ENCODE data around the gene PHACTR4.

The PHACTR4 gene

DNA sequence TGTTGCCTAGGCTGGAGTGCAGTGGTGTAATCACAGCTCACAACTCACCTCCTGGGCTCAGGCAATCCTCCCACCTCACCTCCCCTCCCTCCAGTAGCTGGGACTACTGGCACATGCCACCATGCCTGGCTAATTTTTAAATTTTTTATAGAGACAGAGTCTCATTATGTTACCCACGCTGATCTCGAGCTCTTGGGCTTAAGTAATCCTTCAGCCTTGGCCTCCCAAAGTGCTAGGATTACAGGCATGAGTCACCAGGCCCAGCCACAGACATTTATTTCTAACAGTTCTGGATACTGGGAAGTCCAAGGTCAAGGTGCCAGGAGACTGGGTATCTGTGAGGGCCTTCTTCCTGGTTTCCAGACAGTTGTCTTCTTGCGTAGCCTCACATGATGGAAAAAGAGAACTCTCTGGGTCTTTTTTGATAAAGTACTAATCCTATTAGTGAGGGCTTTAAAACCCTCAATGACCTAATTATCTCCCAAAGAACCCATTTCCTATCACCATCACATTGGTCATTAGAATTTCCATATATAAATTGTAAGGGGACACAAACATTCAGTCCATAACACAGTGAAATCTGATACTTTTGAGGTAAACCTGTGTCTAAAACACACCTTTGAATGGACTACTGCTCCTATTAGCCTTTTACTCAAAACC lies 67.9 kb downstream of the PHACTR4 start (continued):
- TF ChIP-seq TSHZ1 (tag by site-specific recombination; IDR thresholded peaks at IDR 0.05; ENCODE audit: borderline replicate concordance): no peak
- TF ChIP-seq ZNF19 (tag by site-specific recombination; IDR thresholded peaks at IDR 0.05; ENCODE audit: low read depth): no peak
- TF ChIP-seq ZNF701 (tag by site-specific recombination; IDR thresholded peaks at IDR 0.05): no peak
- no peak for TF ChIP-seq ZNF473 (tag by site-specific recombination; IDR thresholded peaks at IDR 0.05)
- TF ChIP-seq ZFHX2 (tag by site-specific recombination; conservative IDR thresholded peaks at IDR 0.05): peak; percentile 62
- no peak for TF ChIP-seq ZNF366 (tag by site-specific recombination; conservative IDR thresholded peaks at IDR 0.05)
- no peak for TF ChIP-seq ZFP3 (tag by site-specific recombination; IDR thresholded peaks at IDR 0.05; ENCODE audit: low read depth)
- peak; percentile 77 for TF ChIP-seq ZNF335 (tag by site-specific recombination; conservative IDR thresholded peaks at IDR 0.05)
- no peak for TF ChIP-seq ZNF2 (tag by site-specific recombination; IDR thresholded peaks at IDR 0.05)
- no peak for TF ChIP-seq YY1 (tag by site-specific recombination; IDR thresholded peaks at IDR 0.05)
- TF ChIP-seq ZNF692 (tag by site-specific recombination; IDR thresholded peaks at IDR 0.05): no peak
- no peak for TF ChIP-seq ZNF248 (tag by site-specific recombination; IDR thresholded peaks at IDR 0.05)
- no peak for TF ChIP-seq ATF2 (tag by site-specific recombination; IDR thresholded peaks at IDR 0.05; ENCODE audit: low read depth)
- no peak for TF ChIP-seq ZNF350 (tag by site-specific recombination; IDR thresholded peaks at IDR 0.05)
- TF ChIP-seq PRDM1 (tag by site-specific recombination; IDR thresholded peaks at IDR 0.05): no peak
- no peak for TF ChIP-seq PRDM4 (tag by site-specific recombination; IDR thresholded peaks at IDR 0.05)
- TF ChIP-seq ZNF341 (tag by site-specific recombination; IDR thresholded peaks at IDR 0.05; ENCODE audit: low read depth): no peak
- no peak for TF ChIP-seq ZNF394 (tag by site-specific recombination; IDR thresholded peaks at IDR 0.05; ENCODE audit: borderline replicate concordance)
- TF ChIP-seq ZNF544 (tag by site-specific recombination; IDR thresholded peaks at IDR 0.05): no peak
- no peak for TF ChIP-seq REPIN1 (tag by site-specific recombination; IDR thresholded peaks at IDR 0.05; ENCODE audit: low read depth)

Measured in HEK293 (cell line).